ENCODE data around the gene ABCC12. TPM values are rescaled to one million over a fixed set of nuclear protein-coding genes. Genes with fewer than 3 reads are reported as not detected.

The ABCC12 gene
- total RNA-seq, 1 experiment from 2014 or later: not detected

- H3K4me1 Mint-ChIP-seq: no peaks in the 10 kb centered on the region
- peaks cover 19% of the 10 kb centered on the region for H3K9me3 Mint-ChIP-seq
- no peak overlapping the region for H3K27ac Mint-ChIP-seq
- ATAC-seq (no peak), DNase-seq (ENCODE audit: low spot score) (no peak)
- ChIA-PET POLR2A (no interaction called here), CTCF (no interaction called here)
- H3K27me3 Mint-ChIP-seq (ENCODE audit: low read depth): peaks cover under 1% of the 10 kb centered on the region; the same call in 1 of the 2 replicates
- peaks cover 3% of the 10 kb centered on the region; the same call in 1 of the 2 replicates for H3K36me3 Mint-ChIP-seq
- TF ChIP-seq GRHL2 (CRISPR knock-in tag; IDR thresholded peaks at IDR 0.05; ENCODE audit: insufficient replicate concordance, severe bottlenecking) (no peak), ZNF423 (CRISPR knock-in tag; IDR thresholded peaks at IDR 0.05) (no peak), ETV6 (CRISPR knock-in tag; IDR thresholded peaks at IDR 0.05) (no peak), CREB1 (CRISPR knock-in tag; IDR thresholded peaks at IDR 0.05) (no peak), ZNF317 (CRISPR knock-in tag; IDR thresholded peaks at IDR 0.05; ENCODE audit: borderline replicate concordance, low read depth) (no peak), ZBTB21 (CRISPR knock-in tag; IDR thresholded peaks at IDR 0.05; ENCODE audit: borderline replicate concordance) (no peak), TCF7 (CRISPR knock-in tag; IDR thresholded peaks at IDR 0.05; ENCODE audit: low read depth) (no peak), JUN (CRISPR knock-in tag; IDR thresholded peaks at IDR 0.05) (no peak), SP1 (CRISPR knock-in tag; conservative IDR thresholded peaks at IDR 0.05) (no peak), RORB (CRISPR knock-in tag; IDR thresholded peaks at IDR 0.05) (no peak), PRDM15 (CRISPR knock-in tag; IDR thresholded peaks at IDR 0.05) (no peak), ZNF263 (CRISPR knock-in tag; IDR thresholded peaks at IDR 0.05; ENCODE audit: low read depth) (no peak), HMGXB4 (CRISPR knock-in tag; IDR thresholded peaks at IDR 0.05) (no peak), NR3C1 (CRISPR knock-in tag; conservative IDR thresholded peaks at IDR 0.05; ENCODE audit: low read depth) (no peak)
- TF ChIP-seq, protein P1, sequence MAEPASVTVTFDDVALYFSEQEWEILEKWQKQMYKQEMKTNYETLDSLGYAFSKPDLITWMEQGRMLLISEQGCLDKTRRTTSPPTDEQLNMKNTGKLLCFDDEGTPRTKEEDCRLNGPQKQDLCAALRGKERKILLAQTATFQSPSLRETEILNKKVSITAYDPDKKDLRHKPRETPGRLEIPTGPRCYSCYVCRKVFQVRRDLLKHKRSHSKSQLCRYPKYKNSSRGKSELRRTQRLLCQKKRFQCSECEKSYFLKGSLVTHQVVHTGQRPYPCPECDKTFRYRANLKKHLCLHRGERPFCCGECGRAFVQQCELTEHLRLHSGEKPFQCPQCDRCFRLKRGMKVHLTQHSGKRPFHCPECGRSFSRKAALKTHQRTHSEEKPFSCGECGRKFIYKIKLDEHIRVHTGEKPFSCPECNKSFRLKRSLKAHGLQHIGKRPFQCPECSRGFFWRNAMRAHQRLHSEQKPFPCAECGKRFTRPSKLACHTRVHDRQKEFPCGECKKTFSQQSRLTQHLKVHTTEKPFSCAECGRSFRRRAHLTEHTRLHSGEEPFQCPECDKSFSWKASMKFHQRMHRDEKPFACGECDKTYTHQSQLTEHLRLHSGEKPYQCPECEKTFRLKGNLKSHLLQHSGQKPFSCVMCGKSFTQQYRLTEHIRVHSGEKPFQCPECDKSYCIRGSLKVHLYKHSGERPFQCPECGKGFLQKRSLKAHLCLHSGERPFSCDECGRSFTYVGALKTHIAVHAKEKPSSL (CRISPR knock-in tag; conservative IDR thresholded peaks at IDR 0.05): no peak
- TF ChIP-seq, protein P2, sequence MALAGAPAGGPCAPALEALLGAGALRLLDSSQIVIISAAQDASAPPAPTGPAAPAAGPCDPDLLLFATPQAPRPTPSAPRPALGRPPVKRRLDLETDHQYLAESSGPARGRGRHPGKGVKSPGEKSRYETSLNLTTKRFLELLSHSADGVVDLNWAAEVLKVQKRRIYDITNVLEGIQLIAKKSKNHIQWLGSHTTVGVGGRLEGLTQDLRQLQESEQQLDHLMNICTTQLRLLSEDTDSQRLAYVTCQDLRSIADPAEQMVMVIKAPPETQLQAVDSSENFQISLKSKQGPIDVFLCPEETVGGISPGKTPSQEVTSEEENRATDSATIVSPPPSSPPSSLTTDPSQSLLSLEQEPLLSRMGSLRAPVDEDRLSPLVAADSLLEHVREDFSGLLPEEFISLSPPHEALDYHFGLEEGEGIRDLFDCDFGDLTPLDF (CRISPR knock-in tag; IDR thresholded peaks at IDR 0.05): no peak
- TF ChIP-seq, protein P3, sequence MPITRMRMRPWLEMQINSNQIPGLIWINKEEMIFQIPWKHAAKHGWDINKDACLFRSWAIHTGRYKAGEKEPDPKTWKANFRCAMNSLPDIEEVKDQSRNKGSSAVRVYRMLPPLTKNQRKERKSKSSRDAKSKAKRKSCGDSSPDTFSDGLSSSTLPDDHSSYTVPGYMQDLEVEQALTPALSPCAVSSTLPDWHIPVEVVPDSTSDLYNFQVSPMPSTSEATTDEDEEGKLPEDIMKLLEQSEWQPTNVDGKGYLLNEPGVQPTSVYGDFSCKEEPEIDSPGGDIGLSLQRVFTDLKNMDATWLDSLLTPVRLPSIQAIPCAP (CRISPR knock-in tag; IDR thresholded peaks at IDR 0.05): no peak
- no peak overlapping the region for H3K4me3 Mint-ChIP-seq
Measured at GRCh38 chr16:48150707-48151106, 5.1 kb downstream of the ABCC12 start.

DNA sequence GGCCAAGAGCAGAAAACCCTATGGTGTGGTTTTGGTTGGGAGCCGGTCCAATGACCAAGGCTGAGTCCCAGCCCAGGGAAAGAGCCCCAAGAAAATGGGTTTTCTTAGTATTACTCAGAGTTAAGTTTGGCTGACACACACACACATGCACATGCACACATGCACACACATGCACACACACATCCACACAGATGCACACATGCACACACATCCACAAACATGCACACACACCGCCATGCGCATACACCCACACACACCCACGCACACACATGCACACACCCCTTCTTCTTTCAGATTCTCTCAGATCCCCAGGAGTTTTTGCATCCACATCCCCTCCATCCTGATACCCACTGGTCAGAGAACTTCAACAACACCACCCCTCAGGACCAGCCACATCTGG is 9.1 kb downstream of the ABCC12 start:
- peaks cover 3% of the 10 kb centered on the region; the same call in 1 of the 2 replicates for H3K36me3 Mint-ChIP-seq
- TF ChIP-seq OVOL2 (CRISPR knock-in tag; IDR thresholded peaks at IDR 0.05; ENCODE audit: borderline replicate concordance): no peak
- no peak for TF ChIP-seq NR1H2 (CRISPR knock-in tag; IDR thresholded peaks at IDR 0.05)
- TF ChIP-seq ZNF219 (CRISPR knock-in tag; IDR thresholded peaks at IDR 0.05; ENCODE audit: borderline replicate concordance): no peak
- TF ChIP-seq ELF4 (CRISPR knock-in tag; IDR thresholded peaks at IDR 0.05; ENCODE audit: low read depth): no peak
- no peak for TF ChIP-seq SMAD3 (CRISPR knock-in tag; IDR thresholded peaks at IDR 0.05; ENCODE audit: borderline replicate concordance)
- TF ChIP-seq PRRX2 (CRISPR knock-in tag; IDR thresholded peaks at IDR 0.05): no peak
- TF ChIP-seq PREB (CRISPR knock-in tag; IDR thresholded peaks at IDR 0.05; ENCODE audit: borderline replicate concordance): no peak
- TF ChIP-seq, protein P1 (CRISPR knock-in tag; conservative IDR thresholded peaks at IDR 0.05): no peak
- H3K27me3 Mint-ChIP-seq (ENCODE audit: low read depth): no peaks in the 10 kb centered on the region
- peaks cover 27% of the 10 kb centered on the region for H3K9me3 Mint-ChIP-seq
- ATAC-seq: no peak
- H3K27ac Mint-ChIP-seq: no peak overlapping the region
- peaks cover 10% of the 10 kb centered on the region for H3K4me1 Mint-ChIP-seq
- CTCF ChIA-PET: no interaction called here
- DNase-seq (ENCODE audit: low spot score): no peak
- POLR2A ChIA-PET: no interaction called here
- H3K4me3 Mint-ChIP-seq: no peak overlapping the region
